OCI-LY1 (cell line): ENCODE data around the gene SPDL1.

ENCODE experiments used
- H2AFZ ChIP-seq: fragments of 200-600 bp; sonication (generic), shearing (Covaris generic); 2 replicates; pipeline ENCODE4 v1.6.0; 2014; ENCODE audit warnings: antibody characterized with exemption, mild to moderate bottlenecking, low read length
- H3F3A ChIP-seq: fragments of 200-600 bp; sonication (generic), shearing (Covaris generic); 2 replicates; pipeline ENCODE4 v1.6.0; 2014; ENCODE audit warnings: mild to moderate bottlenecking, antibody characterized with exemption, low read length, moderate library complexity; ENCODE audit not compliant: insufficient read depth
- H3K27ac ChIP-seq: fragments of 200-600 bp; sonication (generic); 2 replicates; pipeline ENCODE4 v1.5.1; 2014; ENCODE audit warnings: low read length, mixed run types, mild to moderate bottlenecking, low read depth; ENCODE audit not compliant: poor library complexity, severe bottlenecking
- H3K27me3 ChIP-seq: fragments of 200-600 bp; sonication (generic); 2 replicates; pipeline ENCODE4 v1.6.0; 2014; ENCODE audit warnings: antibody characterized with exemption, mild to moderate bottlenecking, low read length, moderate library complexity; ENCODE audit not compliant: insufficient read depth
- H3K36me3 ChIP-seq: fragments of 200-600 bp; sonication (generic); 2 replicates; pipeline ENCODE4 v1.6.1; 2014; ENCODE audit warnings: mild to moderate bottlenecking, antibody characterized with exemption, low read length, moderate library complexity, mixed read lengths; ENCODE audit not compliant: insufficient read depth
- H3K4me1 ChIP-seq: fragments of 200-600 bp; sonication (generic); 2 replicates; pipeline ENCODE4 v1.5.1; 2014; ENCODE audit warnings: mild to moderate bottlenecking, low read length, moderate library complexity; ENCODE audit not compliant: insufficient read depth, severe bottlenecking
- H3K4me2 ChIP-seq: fragments of 200-600 bp; sonication (generic), shearing (Covaris generic); 2 replicates; pipeline ENCODE4 v1.6.1; 2014; ENCODE audit warnings: low read length
- H3K4me3 ChIP-seq: fragments of 200-600 bp; sonication (generic); 2 replicates; pipeline ENCODE4 v1.5.1; 2014; ENCODE audit warnings: low read length, low read depth, mild to moderate bottlenecking, mixed read lengths; ENCODE audit not compliant: poor library complexity, severe bottlenecking
- H3K79me2 ChIP-seq: fragments of 200-600 bp; shearing (Covaris generic); 2 replicates; pipeline ENCODE4 v1.6.1; 2016; ENCODE audit warnings: mixed run types, low read length, mixed read lengths; ENCODE audit not compliant: insufficient read depth
- H3K9ac ChIP-seq: fragments of 200-600 bp; sonication (generic), shearing (Covaris generic); 2 replicates; pipeline ENCODE4 v1.6.1; 2014; ENCODE audit warnings: mild to moderate bottlenecking, low read length, mixed read lengths
- H3K9me2 ChIP-seq: fragments of 200-600 bp; sonication (generic), shearing (Covaris generic); 2 replicates; pipeline ENCODE4 v1.6.1; 2014; ENCODE audit warnings: low read depth, mild to moderate bottlenecking, low read length, mixed read lengths
- H3K9me3 ChIP-seq: fragments of 200-600 bp; shearing (Covaris generic); 2 replicates; pipeline ENCODE4 v1.6.1; 2014; ENCODE audit warnings: low read length, mixed read lengths
- H4K20me1 ChIP-seq: fragments of 200-600 bp; sonication (generic), shearing (Covaris generic); 2 replicates; pipeline ENCODE4 v1.6.0; 2016; ENCODE audit warnings: mild to moderate bottlenecking, low read length; ENCODE audit not compliant: insufficient read depth
- EZH2 ChIP-seq: fragments of 200-600 bp; sonication (generic), shearing (Covaris generic); IDR thresholded peaks from 2 replicates; pipeline ENCODE4 v1.8.0; 2017; ENCODE audit warnings: borderline replicate concordance, mixed run types, mild to moderate bottlenecking, antibody characterized with exemption, low read length, moderate library complexity, mixed read lengths
- TF ChIP-seq, protein P1 (sequence below): fragments of 200-600 bp; sonication (generic), shearing (Covaris generic); IDR thresholded peaks from 2 replicates; pipeline ENCODE4 v1.5.1; 2017; ENCODE audit warnings: mild to moderate bottlenecking, antibody characterized with exemption, low read length, moderate library complexity, mixed read lengths

Gene SPDL1

DNA sequence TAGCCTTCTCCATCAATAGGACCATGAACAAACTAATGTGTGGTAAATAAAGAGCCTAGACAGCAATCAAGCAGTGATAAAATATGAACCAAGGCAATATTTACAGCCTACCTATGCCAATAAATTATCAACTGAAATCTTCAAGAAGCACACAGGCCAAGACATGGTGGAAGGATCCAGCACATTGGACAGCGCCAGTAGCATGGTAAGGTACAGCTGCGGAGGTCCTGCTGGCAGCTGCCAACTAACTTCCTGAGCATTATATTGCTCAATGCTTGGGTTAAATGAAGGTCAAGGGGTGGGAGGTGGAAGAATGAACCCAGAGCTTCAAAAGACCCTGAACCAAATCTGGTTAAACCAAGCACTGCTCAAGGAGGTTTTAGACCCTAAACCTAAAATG lies 16.5 kb upstream of the SPDL1 start:
- no peak for TF ChIP-seq EZH2
- TF ChIP-seq, protein P1, sequence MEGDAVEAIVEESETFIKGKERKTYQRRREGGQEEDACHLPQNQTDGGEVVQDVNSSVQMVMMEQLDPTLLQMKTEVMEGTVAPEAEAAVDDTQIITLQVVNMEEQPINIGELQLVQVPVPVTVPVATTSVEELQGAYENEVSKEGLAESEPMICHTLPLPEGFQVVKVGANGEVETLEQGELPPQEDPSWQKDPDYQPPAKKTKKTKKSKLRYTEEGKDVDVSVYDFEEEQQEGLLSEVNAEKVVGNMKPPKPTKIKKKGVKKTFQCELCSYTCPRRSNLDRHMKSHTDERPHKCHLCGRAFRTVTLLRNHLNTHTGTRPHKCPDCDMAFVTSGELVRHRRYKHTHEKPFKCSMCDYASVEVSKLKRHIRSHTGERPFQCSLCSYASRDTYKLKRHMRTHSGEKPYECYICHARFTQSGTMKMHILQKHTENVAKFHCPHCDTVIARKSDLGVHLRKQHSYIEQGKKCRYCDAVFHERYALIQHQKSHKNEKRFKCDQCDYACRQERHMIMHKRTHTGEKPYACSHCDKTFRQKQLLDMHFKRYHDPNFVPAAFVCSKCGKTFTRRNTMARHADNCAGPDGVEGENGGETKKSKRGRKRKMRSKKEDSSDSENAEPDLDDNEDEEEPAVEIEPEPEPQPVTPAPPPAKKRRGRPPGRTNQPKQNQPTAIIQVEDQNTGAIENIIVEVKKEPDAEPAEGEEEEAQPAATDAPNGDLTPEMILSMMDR: no peak
- Histone ChIP-seq H3K4me2 (no peak overlapping the region), H2AFZ (no peak overlapping the region), H3K4me1 (no peaks in the 10 kb centered on the region), H3K9ac (no peak overlapping the region), H3K9me3 (no peaks in the 10 kb centered on the region), H3K27ac (no peak overlapping the region), H4K20me1 (no peaks in the 10 kb centered on the region), H3K27me3 (0 out of 2 replicates have a peak, but pooled peaks cover 6% of the 10 kb centered on the region), H3K79me2 (no peaks in the 10 kb centered on the region), H3K9me2 (no peaks in the 10 kb centered on the region), H3F3A (no peaks in the 10 kb centered on the region), H3K4me3 (no peak overlapping the region), H3K36me3 (no peaks in the 10 kb centered on the region)

- H3F3A ChIP-seq: no peaks in the 10 kb centered on the region
- no peak overlapping the region for H3K27ac ChIP-seq
- H3K27me3 ChIP-seq: 0 out of 2 replicates have a peak, but pooled peaks cover 9% of the 10 kb centered on the region
- H3K79me2 ChIP-seq: no peaks in the 10 kb centered on the region
- H3K36me3 ChIP-seq: no peaks in the 10 kb centered on the region
- no peaks in the 10 kb centered on the region for H4K20me1 ChIP-seq
- H3K9me3 ChIP-seq: no peaks in the 10 kb centered on the region
- H2AFZ ChIP-seq: no peak overlapping the region
- no peak overlapping the region for H3K9ac ChIP-seq
- H3K4me2 ChIP-seq: no peak overlapping the region
- TF ChIP-seq EZH2: no peak
- TF ChIP-seq, protein P1: no peak
- H3K4me3 ChIP-seq: no peak overlapping the region
- H3K9me2 ChIP-seq: no peaks in the 10 kb centered on the region
- no peaks in the 10 kb centered on the region for H3K4me1 ChIP-seq
Measured at GRCh38 chr5:169569513-169569912, 14.1 kb upstream of the SPDL1 start.

- Histone ChIP-seq H2AFZ (no peak overlapping the region), H4K20me1 (no peaks in the 10 kb centered on the region), H3K4me1 (no peaks in the 10 kb centered on the region), H3K79me2 (no peaks in the 10 kb centered on the region), H3K4me2 (no peak overlapping the region), H3K9ac (no peak overlapping the region), H3K27me3 (0 out of 2 replicates have a peak, but pooled peaks cover 9% of the 10 kb centered on the region), H3K9me2 (no peaks in the 10 kb centered on the region), H3K9me3 (no peaks in the 10 kb centered on the region), H3F3A (no peaks in the 10 kb centered on the region), H3K36me3 (no peaks in the 10 kb centered on the region), H3K27ac (no peak overlapping the region), H3K4me3 (no peak overlapping the region)
- no peak for TF ChIP-seq EZH2
- TF ChIP-seq, protein P1: no peak
Measured at GRCh38 chr5:169571355-169571754, 12.2 kb upstream of the SPDL1 start.
